NCI-H226 (cell line): ENCODE data around the gene OLFM3.

Experiments
- DNase-seq: peaks from one replicate; pipeline ENCODE4 v3.0.0-alpha.2; 2015

OLFM3 gene

DNA sequence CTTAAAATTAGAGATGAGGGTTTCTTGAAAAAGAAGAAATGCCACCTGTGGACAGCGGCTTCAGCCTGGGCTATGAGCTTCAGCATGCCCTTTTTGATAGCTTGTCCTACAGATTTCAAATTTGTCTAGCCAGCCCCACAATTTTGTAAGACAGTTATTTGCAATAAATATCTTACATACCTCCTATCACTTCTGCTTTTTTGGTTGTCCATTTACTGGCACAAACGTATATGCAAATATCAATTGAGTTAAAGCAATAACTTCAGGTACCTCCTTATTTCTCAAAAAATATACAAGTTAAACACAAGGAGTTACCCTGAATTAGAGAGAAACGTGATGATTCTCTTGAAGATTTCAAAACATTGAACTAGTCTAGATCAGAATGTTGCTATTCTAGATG, 53.5 kb downstream of the OLFM3 start:
- no peak for DNase-seq

- DNase-seq = no peak
Observed at GRCh38 chr1:101942516-101943193, 54.1 kb downstream of the OLFM3 start.

GRCh38 chr1:101938681-101939080, 58.0 kb downstream of the OLFM3 start:
- DNase-seq = no peak

DNA sequence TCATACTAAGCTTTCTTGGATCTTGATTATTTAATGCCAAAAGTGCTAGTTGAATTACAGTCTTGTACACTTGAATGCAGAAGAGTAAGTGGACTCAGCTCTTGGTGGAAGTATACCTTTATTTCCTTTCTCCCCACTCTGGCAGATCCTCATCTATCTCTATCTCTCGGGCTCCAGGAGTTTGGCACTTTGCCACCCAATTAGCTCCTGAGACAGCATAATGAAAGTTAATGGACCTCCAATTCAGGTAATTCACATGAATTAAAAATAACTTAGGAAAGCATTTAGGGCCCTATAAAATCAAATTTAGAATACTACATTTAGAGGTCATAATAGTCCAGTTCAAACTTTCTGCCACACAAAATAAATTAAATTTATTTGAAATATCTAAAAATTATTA, 67.4 kb downstream of the OLFM3 start:
- no peak for DNase-seq

DNA sequence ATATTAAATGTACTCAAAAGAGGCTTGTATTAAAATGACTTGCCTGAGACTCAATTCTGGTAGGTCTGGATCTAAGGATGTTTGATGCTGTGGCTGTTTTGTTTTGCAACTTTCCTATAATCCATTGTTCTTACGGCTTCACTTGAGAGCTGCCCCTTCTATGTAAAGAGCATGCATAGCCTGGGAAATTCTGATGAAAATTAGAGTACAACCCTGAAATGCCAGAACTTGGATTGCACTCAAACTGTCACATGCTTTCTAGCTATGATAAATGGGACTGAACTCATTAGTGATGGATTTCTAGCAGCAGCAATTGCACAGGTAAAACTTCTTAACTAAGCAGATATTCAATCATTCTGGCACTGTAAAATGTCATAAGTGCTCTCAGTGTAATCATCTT, 67.9 kb downstream of the OLFM3 start:
- no peak for DNase-seq

- no peak for DNase-seq
Observed at GRCh38 chr1:101924700-101925099, 72.0 kb downstream of the OLFM3 start.

DNA sequence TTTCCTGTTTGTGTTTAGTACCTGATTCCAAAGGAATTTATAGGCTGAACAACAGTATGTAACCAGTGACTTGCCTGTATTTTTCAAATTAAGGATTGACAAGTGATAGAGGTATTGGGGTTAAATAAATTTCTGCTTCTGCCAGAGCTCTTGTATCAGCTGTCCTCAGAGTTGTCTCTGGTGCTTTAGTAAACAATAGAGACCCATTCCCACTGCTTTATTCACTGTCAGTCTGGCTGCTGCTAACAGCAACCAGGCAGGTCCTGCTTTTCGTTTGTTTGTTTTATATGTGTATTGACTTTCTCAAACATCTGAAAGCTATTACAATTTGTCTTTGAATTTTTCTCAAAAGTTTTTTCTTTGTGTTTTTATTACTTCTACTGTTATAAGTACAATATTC, 76.1 kb downstream of the OLFM3 start:
- DNase-seq = no peak

DNA sequence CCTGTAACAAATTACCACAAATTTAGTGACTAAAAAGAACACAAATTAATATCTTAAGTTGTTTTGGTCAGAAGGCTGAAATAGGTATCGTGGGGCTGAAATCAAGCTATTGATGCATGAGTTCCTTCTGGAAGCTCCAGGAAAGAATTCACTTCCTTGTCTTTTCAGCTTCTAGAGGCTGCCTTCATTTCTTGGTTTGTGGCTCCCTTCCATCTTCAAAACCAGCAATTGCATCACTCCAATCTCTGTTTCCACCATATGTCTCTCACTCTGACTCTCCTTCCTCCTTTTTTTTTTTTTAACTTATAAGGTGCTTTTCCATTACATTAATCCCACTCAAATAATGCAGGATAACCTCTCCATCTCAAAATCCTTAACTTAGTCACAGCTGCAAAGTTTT, 78.4 kb downstream of the OLFM3 start:
- no peak for DNase-seq

DNA sequence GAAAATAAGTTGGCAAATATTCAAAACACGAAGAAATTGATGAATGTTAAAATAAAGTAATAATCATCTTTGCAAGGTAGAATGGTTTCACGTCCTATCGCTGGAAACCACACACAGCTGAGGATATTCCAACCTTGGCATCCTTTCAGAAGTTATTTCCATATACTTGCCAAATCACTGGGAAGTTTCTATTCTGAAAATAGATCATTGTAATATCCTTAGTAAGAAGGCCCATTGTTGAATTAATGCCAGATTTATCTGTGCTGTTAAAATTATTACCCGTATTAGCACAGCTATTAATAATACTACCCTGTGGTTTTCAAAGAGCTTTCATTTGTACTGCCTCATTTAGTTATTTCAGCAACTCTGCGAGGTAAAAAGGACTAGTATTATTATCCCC, 81.1 kb downstream of the OLFM3 start:
- DNase-seq = no peak

DNA sequence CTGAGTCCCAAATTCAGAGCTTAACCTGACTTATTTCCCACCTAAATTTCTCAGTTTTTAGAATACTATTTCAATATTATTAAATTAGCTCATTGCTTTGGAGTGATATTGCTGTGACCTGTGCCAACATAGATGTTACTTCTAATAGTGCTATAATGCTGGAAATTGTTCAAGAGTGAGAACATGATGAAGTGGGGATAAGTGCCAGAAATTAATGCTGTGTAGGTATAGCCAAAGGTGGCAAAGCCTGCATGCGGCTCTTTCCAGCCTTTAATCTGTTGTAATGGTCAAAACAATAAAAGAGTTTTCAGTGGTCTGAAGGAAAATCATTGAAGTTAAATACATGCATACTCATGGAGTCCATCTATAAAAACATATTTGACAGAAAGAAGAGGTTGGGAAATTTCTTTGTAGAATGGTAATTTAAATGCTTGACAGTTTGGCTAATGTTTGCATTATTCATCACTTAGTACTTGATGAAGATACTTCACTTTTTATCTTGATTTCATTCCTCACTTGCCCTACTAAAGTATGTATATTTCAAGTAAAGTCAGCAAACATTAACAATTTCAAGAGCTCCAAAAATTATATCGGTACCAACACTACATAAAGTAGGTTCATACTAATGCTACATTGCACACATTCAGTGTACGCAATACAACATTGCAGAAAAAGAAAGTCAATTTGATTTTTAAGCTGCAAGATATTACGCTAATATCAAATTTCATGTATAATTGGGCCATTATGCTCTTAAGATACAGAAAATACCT, 82.1 kb downstream of the OLFM3 start:
- DNase-seq = no peak

DNA sequence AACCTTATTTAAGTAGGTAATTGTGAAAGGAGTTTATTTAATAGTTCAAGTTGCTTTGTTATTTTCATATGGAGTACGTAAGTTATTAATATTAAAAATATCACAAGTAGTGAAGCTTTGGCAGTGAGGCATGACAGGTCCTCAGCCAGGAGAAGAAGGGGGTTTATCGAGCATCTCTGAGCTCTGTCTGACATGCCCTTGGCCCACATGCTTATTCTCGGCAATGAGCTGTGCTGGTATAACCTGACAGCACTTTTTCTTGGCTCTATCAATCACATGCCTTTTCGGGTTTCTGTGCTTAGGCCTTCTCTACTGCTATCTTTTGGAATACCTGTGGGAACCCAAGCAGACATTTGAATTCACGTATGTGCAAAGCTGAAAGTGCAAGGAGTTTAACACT, 84.8 kb downstream of the OLFM3 start:
- no peak for DNase-seq

- DNase-seq = no peak
Observed at GRCh38 chr1:101908980-101909379, 87.7 kb downstream of the OLFM3 start.

DNA sequence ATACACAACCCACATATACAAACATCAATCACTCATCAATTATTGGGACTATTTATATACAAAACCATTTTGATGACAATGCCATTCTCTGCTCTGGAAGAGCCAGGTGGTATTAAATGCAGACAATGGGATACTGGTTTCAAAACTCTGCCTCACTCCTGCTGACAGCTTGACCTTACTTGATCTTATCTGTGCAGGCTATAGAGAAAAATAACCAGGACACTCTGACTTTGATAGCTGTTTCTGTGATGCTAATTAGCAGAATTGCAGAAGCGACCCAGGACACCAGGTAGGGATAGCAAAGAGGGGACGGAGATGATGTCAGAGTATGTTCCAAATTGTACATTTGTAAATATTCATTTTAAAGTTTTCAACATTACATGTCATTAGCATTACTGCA, 89.5 kb downstream of the OLFM3 start:
- DNase-seq = no peak

GRCh38 chr1:101905283-101905835, 91.4 kb downstream of the OLFM3 start:
- no peak for DNase-seq

- no peak for DNase-seq
Observed at GRCh38 chr1:101902199-101902598, 94.5 kb downstream of the OLFM3 start.

DNA sequence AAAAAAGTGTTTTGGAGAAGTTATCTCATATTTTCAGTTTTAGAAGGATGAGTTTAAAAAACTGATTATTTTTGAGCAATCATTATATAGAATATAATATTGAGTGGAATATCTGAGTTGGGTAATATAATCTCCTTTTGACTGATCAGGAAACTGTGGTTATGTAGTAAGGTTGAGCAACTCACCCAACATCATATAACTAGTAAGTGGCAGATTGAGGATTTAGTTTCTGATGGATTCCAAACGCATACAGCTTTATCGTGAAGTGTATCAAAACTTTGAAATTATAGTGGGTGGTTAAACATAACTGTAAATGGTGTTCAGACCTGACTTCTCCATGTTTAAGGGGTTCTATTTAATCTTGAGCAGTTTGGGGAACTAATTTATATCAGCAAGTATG, 98.6 kb downstream of the OLFM3 start:
- DNase-seq = no peak

DNA sequence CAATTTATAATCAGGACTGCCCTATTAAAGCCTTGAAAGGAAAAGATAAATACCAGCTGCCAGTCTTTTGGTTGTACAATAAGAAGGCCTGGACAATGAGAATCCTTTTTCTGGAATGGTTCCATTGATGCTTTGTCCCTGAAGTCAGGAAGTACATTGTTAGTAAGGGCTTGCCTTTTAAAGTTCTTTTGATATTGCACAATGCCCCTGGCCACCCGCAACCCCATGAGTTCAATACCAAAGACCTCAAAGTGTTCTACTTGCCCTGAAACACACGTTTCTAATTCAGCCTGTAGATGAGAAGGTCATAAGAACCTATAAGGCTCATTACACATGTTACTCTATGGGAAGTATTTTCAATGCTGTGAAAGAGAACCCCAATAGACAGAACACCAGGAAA, 112.1 kb downstream of the OLFM3 start:
- DNase-seq = no peak

DNA sequence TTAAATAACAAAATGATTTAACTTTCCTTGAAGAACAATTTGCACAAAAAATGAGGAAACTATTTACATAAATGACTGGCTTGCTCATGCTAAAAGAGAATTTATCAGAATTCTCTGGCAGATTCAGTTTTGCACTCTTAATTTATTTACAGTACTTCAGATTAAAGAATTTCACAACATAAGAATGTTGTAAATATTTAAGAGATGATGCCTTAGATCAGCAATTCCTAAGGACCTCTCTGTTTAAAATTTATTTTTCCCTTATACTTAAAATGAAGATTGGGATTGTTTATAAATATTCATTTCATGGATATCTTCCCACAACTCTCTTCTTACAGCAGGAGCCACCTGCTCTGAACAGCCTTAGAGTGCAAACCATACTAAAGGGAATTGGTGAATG, 120.8 kb downstream of the OLFM3 start:
- DNase-seq = no peak

GRCh38 chr1:101873672-101874071, 123.1 kb downstream of the OLFM3 start:
- no peak for DNase-seq

GRCh38 chr1:101859941-101860340, 136.8 kb downstream of the OLFM3 start:
- DNase-seq = no peak

GRCh38 chr1:101854271-101854670, 142.5 kb downstream of the OLFM3 start:
- DNase-seq = no peak

GRCh38 chr1:101852936-101853335, 143.8 kb downstream of the OLFM3 start:
- DNase-seq = no peak

DNA sequence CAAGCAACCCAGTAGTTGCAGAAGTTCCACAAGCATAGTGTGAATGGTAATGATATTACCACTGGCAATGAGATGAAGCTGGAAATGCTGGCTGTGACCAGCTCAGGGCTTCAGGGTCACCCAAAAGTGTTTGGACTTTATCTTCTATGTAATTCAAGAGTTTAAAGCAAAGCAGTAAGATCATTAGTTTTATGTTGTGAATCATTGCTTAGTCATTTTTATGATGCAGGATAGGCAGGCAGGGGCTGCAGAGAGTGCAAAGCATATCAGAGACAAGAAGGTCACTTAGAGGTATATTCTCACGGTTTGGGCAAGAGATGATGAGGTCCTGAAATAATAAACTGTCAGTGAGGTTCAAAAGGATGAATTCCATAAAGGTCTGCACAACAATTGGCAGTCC, 147.4 kb downstream of the OLFM3 start:
- no peak for DNase-seq

DNA sequence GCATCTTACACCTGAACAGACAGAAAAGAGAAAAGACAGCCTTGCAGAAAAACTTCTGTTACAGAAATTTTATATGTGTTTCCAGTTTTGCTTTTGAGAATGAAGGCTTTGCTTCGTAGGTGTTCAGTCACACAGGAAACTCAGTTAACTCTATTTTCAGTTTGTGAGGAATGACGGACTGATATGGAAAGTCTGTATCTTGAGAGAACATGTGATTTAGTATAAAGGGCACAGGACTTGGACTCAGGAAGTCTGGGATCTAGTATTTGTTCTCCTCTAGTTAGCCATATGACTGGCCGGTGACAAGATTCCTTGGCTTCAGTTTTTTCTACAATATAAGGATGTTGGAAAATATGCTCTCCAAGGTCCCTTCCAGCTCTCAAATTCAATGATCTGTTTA, 149.1 kb downstream of the OLFM3 start:
- DNase-seq = no peak

GRCh38 chr1:101846820-101847219, 149.9 kb downstream of the OLFM3 start:
- no peak for DNase-seq
